Activated CD4-positive, alpha-beta T cell treated with anti-CD3 and anti-CD28 coated beads, Interleukin-2, amount 10 ng/mL, durations not matched to agents 7 days and 5 days (primary cell): ENCODE measurements around the gene ZNF609. TPM values are rescaled to one million over a fixed set of nuclear protein-coding genes. Genes with fewer than 3 reads are reported as not detected.

Experiments used
- CTCF ChIA-PET: fragments of 350-600 bp; sonication (Branson Sonifier 250); formaldehyde crosslinking; loops from one replicate; lab custom pipeline; 2021; ENCODE audit warnings: antibody characterized with exemption; lab: Charles Lee
- POLR2A ChIA-PET: fragments of 350-600 bp; sonication (Branson Sonifier 250); formaldehyde crosslinking; loops from one replicate; lab custom pipeline; 2021; ENCODE audit warnings: antibody characterized with exemption; lab: Charles Lee
- DNase-seq: peaks from one replicate; pipeline ENCODE4 v3.0.0-alpha.2; 2020
- H3K27ac Mint-ChIP-seq: one replicate; pipeline ENCODE4 v1.8.0; 2021; ENCODE audit warnings: mild to moderate bottlenecking, moderate library complexity, mixed read lengths
- H3K27me3 Mint-ChIP-seq: one replicate; pipeline ENCODE4 v1.8.0; 2021; ENCODE audit warnings: mixed read lengths
- H3K36me3 Mint-ChIP-seq: one replicate; pipeline ENCODE4 v1.8.0; 2021; ENCODE audit warnings: low read depth, mixed read lengths
- H3K4me1 Mint-ChIP-seq: one replicate; pipeline ENCODE4 v1.8.0; 2021; ENCODE audit warnings: mixed read lengths
- H3K4me3 Mint-ChIP-seq: one replicate; pipeline ENCODE4 v1.8.0; 2021; ENCODE audit warnings: mild to moderate bottlenecking, moderate library complexity, mixed read lengths
- H3K9me3 Mint-ChIP-seq: one replicate; pipeline ENCODE4 v1.8.0; 2021; ENCODE audit warnings: mixed read lengths
- total RNA-seq, 2 experiments: library from RNA; stranded (reverse); gene quantifications; one replicate each; pipeline ENCODE4 v1.2.3, GENCODE V29; 2021

ZNF609 gene
- total RNA-seq, 2 experiments from 2014 or later = 38.9 to 42.1 TPM

GRCh38 chr15:64690578-64691296 is 230.4 kb downstream of the ZNF609 start:
- ChIA-PET CTCF (interaction anchor here (0.6 to 1.3 kb wide), 4 partner anchors 11 to 295 kb away, joined by 3 to 4 read pairs (median 4); no protein-coding TSS in a partner anchor), POLR2A (no interaction called here)
- no peak for DNase-seq
- Mint-ChIP-seq H3K36me3 (peaks cover 40% of the 10 kb centered on the region), H3K27me3 (no peaks in the 10 kb centered on the region), H3K9me3 (no peaks in the 10 kb centered on the region), H3K27ac (no peak overlapping the region), H3K4me1 (peaks cover 8% of the 10 kb centered on the region), H3K4me3 (no peak overlapping the region)

- ChIA-PET POLR2A (no interaction called here), CTCF (no interaction called here)
- Mint-ChIP-seq H3K36me3 (peaks cover 33% of the 10 kb centered on the region), H3K9me3 (no peaks in the 10 kb centered on the region), H3K4me3 (no peak overlapping the region), H3K27ac (peak overlapping the region; percentile 19), H3K4me1 (peaks cover 6% of the 10 kb centered on the region), H3K27me3 (no peaks in the 10 kb centered on the region)
- DNase-seq = no peak
Measured at GRCh38 chr15:64691896-64692565, 231.7 kb downstream of the ZNF609 start.

GRCh38 chr15:64693134-64693533 is 232.8 kb downstream of the ZNF609 start:
- Mint-ChIP-seq H3K27me3 (no peaks in the 10 kb centered on the region), H3K9me3 (no peaks in the 10 kb centered on the region), H3K4me3 (no peak overlapping the region), H3K4me1 (peaks cover 14% of the 10 kb centered on the region), H3K27ac (no peak overlapping the region), H3K36me3 (peaks cover 25% of the 10 kb centered on the region)
- no peak for DNase-seq
- POLR2A ChIA-PET = no interaction called here
- CTCF ChIA-PET = interaction anchor here (0.7 to 1.0 kb wide), 2 partner anchors 117 to 1994 kb away, joined by 3 read pairs; no protein-coding TSS in a partner anchor

GRCh38 chr15:64694816-64695215 is 234.4 kb downstream of the ZNF609 start:
- DNase-seq = no peak
- no peaks in the 10 kb centered on the region for H3K9me3 Mint-ChIP-seq
- CTCF ChIA-PET = interaction anchor here (1.0 to 1.7 kb wide), 4 partner anchors 8 to 146 kb away, joined by 3 to 4 read pairs (median 4); no protein-coding TSS in a partner anchor
- H3K27ac Mint-ChIP-seq = no peak overlapping the region
- peaks cover 30% of the 10 kb centered on the region for H3K4me1 Mint-ChIP-seq
- H3K27me3 Mint-ChIP-seq = no peaks in the 10 kb centered on the region
- POLR2A ChIA-PET = no interaction called here
- H3K36me3 Mint-ChIP-seq = peaks cover 17% of the 10 kb centered on the region
- no peak overlapping the region for H3K4me3 Mint-ChIP-seq

- Mint-ChIP-seq H3K27me3 (no peaks in the 10 kb centered on the region), H3K36me3 (peaks cover 20% of the 10 kb centered on the region), H3K4me3 (no peak overlapping the region), H3K4me1 (peaks cover 37% of the 10 kb centered on the region), H3K27ac (no peak overlapping the region), H3K9me3 (no peaks in the 10 kb centered on the region)
- CTCF ChIA-PET = interaction anchor here (1.0 to 1.7 kb wide), 5 partner anchors 9 to 145 kb away, joined by 3 to 4 read pairs (median 4); no protein-coding TSS in a partner anchor
- POLR2A ChIA-PET = no interaction called here
- no peak for DNase-seq
Measured at GRCh38 chr15:64695561-64695992, 235.2 kb downstream of the ZNF609 start.

GRCh38 chr15:64696481-64696880 is 236.1 kb downstream of the ZNF609 start:
- CTCF ChIA-PET = interaction anchor here (1.6 kb wide), 1 partner anchor 17 kb away, joined by 4 read pairs; no protein-coding TSS in a partner anchor
- H3K27me3 Mint-ChIP-seq = no peaks in the 10 kb centered on the region
- H3K4me3 Mint-ChIP-seq = no peak overlapping the region
- peaks cover 47% of the 10 kb centered on the region for H3K4me1 Mint-ChIP-seq
- POLR2A ChIA-PET = interaction anchor here (0.7 kb wide), 1 partner anchor 404 kb away, joined by 8 read pairs; no protein-coding TSS in a partner anchor
- H3K9me3 Mint-ChIP-seq = no peaks in the 10 kb centered on the region
- DNase-seq = no peak
- H3K36me3 Mint-ChIP-seq = peaks cover 22% of the 10 kb centered on the region
- H3K27ac Mint-ChIP-seq = no peak overlapping the region

GRCh38 chr15:64697911-64698369 is 237.6 kb downstream of the ZNF609 start:
- no peak for DNase-seq
- Mint-ChIP-seq H3K27me3 (no peaks in the 10 kb centered on the region), H3K4me1 (peaks cover 55% of the 10 kb centered on the region), H3K36me3 (peaks cover 22% of the 10 kb centered on the region), H3K27ac (no peak overlapping the region), H3K9me3 (no peaks in the 10 kb centered on the region), H3K4me3 (no peak overlapping the region)
- POLR2A ChIA-PET = no interaction called here
- CTCF ChIA-PET = interaction anchor here (0.6 to 1.4 kb wide), 6 partner anchors 9 to 138 kb away, joined by 3 to 4 read pairs (median 3); no protein-coding TSS in a partner anchor

GRCh38 chr15:64698823-64699222 is 238.4 kb downstream of the ZNF609 start:
- Mint-ChIP-seq H3K9me3 (no peaks in the 10 kb centered on the region), H3K27ac (peak overlapping the region; percentile 44), H3K27me3 (no peaks in the 10 kb centered on the region), H3K4me1 (peaks cover 62% of the 10 kb centered on the region), H3K4me3 (no peak overlapping the region), H3K36me3 (peaks cover 20% of the 10 kb centered on the region)
- ChIA-PET POLR2A (no interaction called here), CTCF (no interaction called here)
- no peak for DNase-seq

GRCh38 chr15:64699751-64700388 is 239.5 kb downstream of the ZNF609 start:
- no peaks in the 10 kb centered on the region for H3K9me3 Mint-ChIP-seq
- DNase-seq = no peak
- H3K27me3 Mint-ChIP-seq = no peaks in the 10 kb centered on the region
- CTCF ChIA-PET = interaction anchor here (0.9 to 1.5 kb wide), 2 partner anchors 16 to 28 kb away, joined by 3 read pairs; no protein-coding TSS in a partner anchor
- H3K4me1 Mint-ChIP-seq = peaks cover 63% of the 10 kb centered on the region
- peaks cover 16% of the 10 kb centered on the region for H3K36me3 Mint-ChIP-seq
- H3K27ac Mint-ChIP-seq = no peak overlapping the region
- H3K4me3 Mint-ChIP-seq = no peak overlapping the region
- POLR2A ChIA-PET = no interaction called here

GRCh38 chr15:64701051-64701450 is 240.7 kb downstream of the ZNF609 start:
- Mint-ChIP-seq H3K27ac (peak overlapping the region; percentile 14), H3K4me1 (peaks cover 57% of the 10 kb centered on the region), H3K36me3 (peaks cover 11% of the 10 kb centered on the region), H3K9me3 (no peaks in the 10 kb centered on the region), H3K27me3 (no peaks in the 10 kb centered on the region), H3K4me3 (peak overlapping the region; percentile 80)
- CTCF ChIA-PET = interaction anchor here (1.1 to 1.5 kb wide), 2 partner anchors 17 to 198 kb away, joined by 3 to 5 read pairs; no protein-coding TSS in a partner anchor
- no peak for DNase-seq
- POLR2A ChIA-PET = no interaction called here

- H3K36me3 Mint-ChIP-seq = peaks cover 11% of the 10 kb centered on the region
Measured at GRCh38 chr15:64701482-64702184, 241.3 kb downstream of the ZNF609 start.

More at GRCh38 chr15:64701482-64702184, 241.3 kb downstream of the ZNF609 start:
- no peak for DNase-seq
- H3K9me3 Mint-ChIP-seq = no peaks in the 10 kb centered on the region
- ChIA-PET CTCF (interaction anchor here (1.1 kb wide), 1 partner anchor 199 kb away, joined by 5 read pairs; no protein-coding TSS in a partner anchor), POLR2A (no interaction called here)
- no peaks in the 10 kb centered on the region for H3K27me3 Mint-ChIP-seq
- peak overlapping the region; percentile 80 for H3K4me3 Mint-ChIP-seq
- peak overlapping the region; percentile 14 for H3K27ac Mint-ChIP-seq
- H3K4me1 Mint-ChIP-seq = peaks cover 57% of the 10 kb centered on the region
